OCI-LY1 (cell line): ENCODE data around the gene TARBP2.

Experiments
- H2AFZ ChIP-seq: fragments of 200-600 bp; sonication (generic), shearing (Covaris generic); 2 replicates; pipeline ENCODE4 v1.6.0; 2014; ENCODE audit warnings: antibody characterized with exemption, mild to moderate bottlenecking, low read length
- H3F3A ChIP-seq: fragments of 200-600 bp; sonication (generic), shearing (Covaris generic); 2 replicates; pipeline ENCODE4 v1.6.0; 2014; ENCODE audit warnings: mild to moderate bottlenecking, antibody characterized with exemption, low read length, moderate library complexity; ENCODE audit not compliant: insufficient read depth
- H3K27ac ChIP-seq: fragments of 200-600 bp; sonication (generic); 2 replicates; pipeline ENCODE4 v1.5.1; 2014; ENCODE audit warnings: low read length, mixed run types, mild to moderate bottlenecking, low read depth; ENCODE audit not compliant: poor library complexity, severe bottlenecking
- H3K27me3 ChIP-seq: fragments of 200-600 bp; sonication (generic); 2 replicates; pipeline ENCODE4 v1.6.0; 2014; ENCODE audit warnings: antibody characterized with exemption, mild to moderate bottlenecking, low read length, moderate library complexity; ENCODE audit not compliant: insufficient read depth
- H3K36me3 ChIP-seq: fragments of 200-600 bp; sonication (generic); 2 replicates; pipeline ENCODE4 v1.6.1; 2014; ENCODE audit warnings: mild to moderate bottlenecking, antibody characterized with exemption, low read length, moderate library complexity, mixed read lengths; ENCODE audit not compliant: insufficient read depth
- H3K4me1 ChIP-seq: fragments of 200-600 bp; sonication (generic); 2 replicates; pipeline ENCODE4 v1.5.1; 2014; ENCODE audit warnings: mild to moderate bottlenecking, low read length, moderate library complexity; ENCODE audit not compliant: insufficient read depth, severe bottlenecking
- H3K4me2 ChIP-seq: fragments of 200-600 bp; sonication (generic), shearing (Covaris generic); 2 replicates; pipeline ENCODE4 v1.6.1; 2014; ENCODE audit warnings: low read length
- H3K4me3 ChIP-seq: fragments of 200-600 bp; sonication (generic); 2 replicates; pipeline ENCODE4 v1.5.1; 2014; ENCODE audit warnings: low read length, low read depth, mild to moderate bottlenecking, mixed read lengths; ENCODE audit not compliant: poor library complexity, severe bottlenecking
- H3K79me2 ChIP-seq: fragments of 200-600 bp; shearing (Covaris generic); 2 replicates; pipeline ENCODE4 v1.6.1; 2016; ENCODE audit warnings: mixed run types, low read length, mixed read lengths; ENCODE audit not compliant: insufficient read depth
- H3K9ac ChIP-seq: fragments of 200-600 bp; sonication (generic), shearing (Covaris generic); 2 replicates; pipeline ENCODE4 v1.6.1; 2014; ENCODE audit warnings: mild to moderate bottlenecking, low read length, mixed read lengths
- H3K9me2 ChIP-seq: fragments of 200-600 bp; sonication (generic), shearing (Covaris generic); 2 replicates; pipeline ENCODE4 v1.6.1; 2014; ENCODE audit warnings: low read depth, mild to moderate bottlenecking, low read length, mixed read lengths
- H3K9me3 ChIP-seq: fragments of 200-600 bp; shearing (Covaris generic); 2 replicates; pipeline ENCODE4 v1.6.1; 2014; ENCODE audit warnings: low read length, mixed read lengths
- H4K20me1 ChIP-seq: fragments of 200-600 bp; sonication (generic), shearing (Covaris generic); 2 replicates; pipeline ENCODE4 v1.6.0; 2016; ENCODE audit warnings: mild to moderate bottlenecking, low read length; ENCODE audit not compliant: insufficient read depth
- EZH2 ChIP-seq: fragments of 200-600 bp; sonication (generic), shearing (Covaris generic); IDR thresholded peaks from 2 replicates; pipeline ENCODE4 v1.8.0; 2017; ENCODE audit warnings: borderline replicate concordance, mixed run types, mild to moderate bottlenecking, antibody characterized with exemption, low read length, moderate library complexity, mixed read lengths
- TF ChIP-seq, protein P1 (sequence below): fragments of 200-600 bp; sonication (generic), shearing (Covaris generic); IDR thresholded peaks from 2 replicates; pipeline ENCODE4 v1.5.1; 2017; ENCODE audit warnings: mild to moderate bottlenecking, antibody characterized with exemption, low read length, moderate library complexity, mixed read lengths

The TARBP2 gene

DNA sequence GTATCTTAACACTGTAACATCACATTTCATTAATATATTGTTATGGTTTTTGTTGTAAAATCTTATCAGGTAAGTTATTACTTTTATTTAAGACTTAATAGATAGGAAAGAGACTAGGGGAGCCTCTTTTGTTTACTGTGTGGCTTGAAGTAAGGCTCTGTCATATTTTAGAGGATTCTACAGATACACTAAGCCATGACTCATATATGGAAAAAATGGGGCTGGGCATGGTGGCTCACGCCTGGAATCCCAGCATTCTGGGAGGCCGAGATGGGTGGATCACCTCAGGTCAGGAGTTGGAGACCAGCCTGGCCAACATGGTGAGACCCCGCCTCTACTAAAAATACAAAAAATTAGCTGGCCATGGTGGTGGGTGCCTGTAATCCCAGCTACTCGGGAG lies 29.8 kb downstream of the TARBP2 start:
- Histone ChIP-seq H3K9me2 (no peaks in the 10 kb centered on the region), H3K36me3 (peaks cover 53% of the 10 kb centered on the region), H3K4me1 (no peaks in the 10 kb centered on the region), H3K27ac (no peak overlapping the region), H3K4me2 (no peak overlapping the region), H3K27me3 (no peaks in the 10 kb centered on the region), H3K79me2 (no peaks in the 10 kb centered on the region), H3K9ac (no peak overlapping the region), H4K20me1 (no peaks in the 10 kb centered on the region), H3K4me3 (no peak overlapping the region), H3K9me3 (no peaks in the 10 kb centered on the region), H2AFZ (no peak overlapping the region), H3F3A (no peaks in the 10 kb centered on the region)
- TF ChIP-seq, protein P1, sequence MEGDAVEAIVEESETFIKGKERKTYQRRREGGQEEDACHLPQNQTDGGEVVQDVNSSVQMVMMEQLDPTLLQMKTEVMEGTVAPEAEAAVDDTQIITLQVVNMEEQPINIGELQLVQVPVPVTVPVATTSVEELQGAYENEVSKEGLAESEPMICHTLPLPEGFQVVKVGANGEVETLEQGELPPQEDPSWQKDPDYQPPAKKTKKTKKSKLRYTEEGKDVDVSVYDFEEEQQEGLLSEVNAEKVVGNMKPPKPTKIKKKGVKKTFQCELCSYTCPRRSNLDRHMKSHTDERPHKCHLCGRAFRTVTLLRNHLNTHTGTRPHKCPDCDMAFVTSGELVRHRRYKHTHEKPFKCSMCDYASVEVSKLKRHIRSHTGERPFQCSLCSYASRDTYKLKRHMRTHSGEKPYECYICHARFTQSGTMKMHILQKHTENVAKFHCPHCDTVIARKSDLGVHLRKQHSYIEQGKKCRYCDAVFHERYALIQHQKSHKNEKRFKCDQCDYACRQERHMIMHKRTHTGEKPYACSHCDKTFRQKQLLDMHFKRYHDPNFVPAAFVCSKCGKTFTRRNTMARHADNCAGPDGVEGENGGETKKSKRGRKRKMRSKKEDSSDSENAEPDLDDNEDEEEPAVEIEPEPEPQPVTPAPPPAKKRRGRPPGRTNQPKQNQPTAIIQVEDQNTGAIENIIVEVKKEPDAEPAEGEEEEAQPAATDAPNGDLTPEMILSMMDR, result no peak
- TF ChIP-seq EZH2, result no peak

DNA sequence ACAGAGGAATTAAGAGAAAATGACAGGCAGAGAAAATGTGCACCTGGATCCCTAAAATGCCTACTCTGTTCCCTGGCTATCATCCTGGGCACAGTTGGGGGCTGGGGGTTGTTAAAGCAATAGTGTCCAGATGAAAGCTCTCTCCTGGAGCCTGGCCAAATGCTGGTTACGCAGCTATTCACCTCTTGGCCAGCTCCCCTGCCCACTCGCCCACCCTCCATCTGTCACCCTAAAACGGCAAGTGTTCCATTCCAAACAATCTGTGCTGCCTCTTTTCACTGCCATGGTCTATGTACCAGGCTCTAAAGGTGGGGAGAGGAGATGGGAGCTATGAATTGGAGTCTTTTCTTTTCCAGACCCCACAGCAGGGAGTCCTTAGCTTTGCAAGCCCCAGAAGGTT lies 30.9 kb downstream of the TARBP2 start:
- Histone ChIP-seq H3K27me3 (no peaks in the 10 kb centered on the region), H3K9ac (no peak overlapping the region), H3K4me1 (no peaks in the 10 kb centered on the region), H3K4me3 (no peak overlapping the region), H3K4me2 (no peak overlapping the region), H4K20me1 (no peaks in the 10 kb centered on the region), H2AFZ (no peak overlapping the region), H3K9me3 (no peaks in the 10 kb centered on the region), H3K27ac (no peak overlapping the region), H3K36me3 (peaks cover 54% of the 10 kb centered on the region), H3F3A (no peaks in the 10 kb centered on the region), H3K9me2 (no peaks in the 10 kb centered on the region), H3K79me2 (no peaks in the 10 kb centered on the region)
- TF ChIP-seq, protein P1, result no peak
- TF ChIP-seq EZH2, result no peak

DNA sequence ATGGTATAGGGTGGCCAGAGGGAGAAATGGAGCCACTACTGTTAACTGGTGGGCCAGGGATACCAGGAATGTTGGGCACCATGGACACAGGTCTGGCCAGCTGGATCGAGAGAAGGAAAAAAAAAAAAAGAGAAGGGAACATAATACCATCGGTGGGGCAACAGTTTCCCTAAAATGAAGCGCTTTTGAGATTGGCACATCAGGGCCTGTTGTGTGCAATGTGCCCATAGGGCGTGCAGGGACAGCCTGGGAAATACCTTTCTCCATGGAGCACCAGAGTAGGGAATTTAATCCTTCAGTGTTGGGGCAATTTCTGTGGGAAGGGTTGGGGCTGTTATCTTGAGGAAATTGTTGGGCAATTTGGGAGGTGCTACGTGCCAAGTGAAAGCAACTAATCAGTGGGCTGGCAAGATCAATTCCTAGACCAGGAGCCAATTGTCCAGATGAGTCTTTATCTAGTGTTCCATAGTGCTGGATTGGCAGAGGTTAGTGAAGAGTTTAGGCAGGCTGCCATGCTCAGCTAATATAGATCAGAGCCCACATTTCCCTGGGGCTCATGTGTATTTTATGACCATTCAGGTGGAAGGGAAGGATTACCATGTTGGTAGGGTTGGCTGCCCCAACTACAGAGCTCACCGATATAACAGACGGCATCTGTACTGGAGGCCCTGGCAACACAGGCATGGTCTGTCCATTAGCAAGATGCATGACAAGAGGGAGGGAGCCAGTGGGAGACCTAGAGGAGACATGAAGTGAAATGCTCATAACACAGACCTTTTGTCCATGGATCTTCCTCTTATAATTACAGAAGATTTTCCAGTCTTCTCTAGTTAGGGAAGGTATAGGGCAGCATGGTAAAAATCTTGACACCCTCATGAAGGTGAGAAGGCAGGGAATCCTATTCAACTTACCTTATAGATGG lies 31.7 kb downstream of the TARBP2 start:
- H3K4me1 ChIP-seq, result no peaks in the 10 kb centered on the region
- H3K4me3 ChIP-seq, result no peak overlapping the region
- H3K4me2 ChIP-seq, result no peak overlapping the region
- H3K27ac ChIP-seq, result no peak overlapping the region
- H3K36me3 ChIP-seq, result peaks cover 54% of the 10 kb centered on the region
- no peaks in the 10 kb centered on the region for H3K9me3 ChIP-seq
- TF ChIP-seq, protein P1, result no peak
- TF ChIP-seq EZH2, result no peak
- H3K27me3 ChIP-seq, result no peaks in the 10 kb centered on the region
- no peak overlapping the region for H2AFZ ChIP-seq
- H3K9ac ChIP-seq, result no peak overlapping the region
- no peaks in the 10 kb centered on the region for H4K20me1 ChIP-seq
- H3K79me2 ChIP-seq, result no peaks in the 10 kb centered on the region
- no peaks in the 10 kb centered on the region for H3K9me2 ChIP-seq
- H3F3A ChIP-seq, result no peaks in the 10 kb centered on the region
